Gastrocnemius medialis (tissue), 4 donors: Measurements from ENCODE around the gene ADAR.

Source experiments
- POLR2A ChIP-seq, 2 donors: fragments of 450-650 bp; IDR thresholded peaks; one replicate each; pipeline ENCODE4 v1.6.1; 2017; ENCODE audit warnings: antibody characterized with exemption in 2 of 2, mild to moderate bottlenecking in 2 of 2, moderate library complexity in 2 of 2
- TF ChIP-seq, protein P1 (sequence below), 5 experiments: fragments of 450-650 bp in 3 of 5; fragments of 200-600 bp in 2 of 5; sonication (generic) in 2 of 5; IDR thresholded peaks in 4 of 5; conservative IDR thresholded peaks in 1 of 5; 1 replicate in 4 of 5; 2 replicates in 1 of 5; pipeline ENCODE4 v1.5.1; 2016 to 2019; ENCODE audit warnings: antibody characterized with exemption in 5 of 5, mild to moderate bottlenecking in 3 of 5, moderate library complexity in 3 of 5

DNA sequence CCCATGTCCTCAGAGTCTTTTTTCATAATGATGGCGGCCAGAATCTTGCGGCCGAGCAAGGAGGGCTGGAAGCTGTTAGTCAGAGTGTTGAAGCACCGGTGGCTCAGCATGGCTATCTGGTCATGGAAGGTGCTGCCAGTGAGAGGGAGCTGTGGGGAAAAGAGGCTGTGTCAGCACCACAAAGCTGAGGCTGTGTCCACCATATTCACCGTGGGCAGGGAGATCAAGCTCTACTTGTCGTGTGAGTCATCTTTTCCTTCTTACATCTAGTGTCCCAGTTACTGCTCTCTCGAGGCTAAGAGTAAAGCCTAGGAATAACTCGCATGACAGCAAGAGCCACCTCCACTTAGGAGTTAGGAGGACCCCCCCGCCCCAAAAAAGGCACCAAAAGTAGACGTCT lies 18.2 kb downstream of the ADAR start:
- TF ChIP-seq, protein P1, sequence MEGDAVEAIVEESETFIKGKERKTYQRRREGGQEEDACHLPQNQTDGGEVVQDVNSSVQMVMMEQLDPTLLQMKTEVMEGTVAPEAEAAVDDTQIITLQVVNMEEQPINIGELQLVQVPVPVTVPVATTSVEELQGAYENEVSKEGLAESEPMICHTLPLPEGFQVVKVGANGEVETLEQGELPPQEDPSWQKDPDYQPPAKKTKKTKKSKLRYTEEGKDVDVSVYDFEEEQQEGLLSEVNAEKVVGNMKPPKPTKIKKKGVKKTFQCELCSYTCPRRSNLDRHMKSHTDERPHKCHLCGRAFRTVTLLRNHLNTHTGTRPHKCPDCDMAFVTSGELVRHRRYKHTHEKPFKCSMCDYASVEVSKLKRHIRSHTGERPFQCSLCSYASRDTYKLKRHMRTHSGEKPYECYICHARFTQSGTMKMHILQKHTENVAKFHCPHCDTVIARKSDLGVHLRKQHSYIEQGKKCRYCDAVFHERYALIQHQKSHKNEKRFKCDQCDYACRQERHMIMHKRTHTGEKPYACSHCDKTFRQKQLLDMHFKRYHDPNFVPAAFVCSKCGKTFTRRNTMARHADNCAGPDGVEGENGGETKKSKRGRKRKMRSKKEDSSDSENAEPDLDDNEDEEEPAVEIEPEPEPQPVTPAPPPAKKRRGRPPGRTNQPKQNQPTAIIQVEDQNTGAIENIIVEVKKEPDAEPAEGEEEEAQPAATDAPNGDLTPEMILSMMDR (IDR thresholded peaks at IDR 0.05 in 4 of 5, conservative IDR thresholded peaks at IDR 0.05 in 1 of 5): no peak
- TF ChIP-seq POLR2A (IDR thresholded peaks at IDR 0.05): no peak
